ENCODE data around the gene FRMD1.

GRCh38 chr6:168115748-168116437, 36.9 kb upstream of the FRMD1 start:
- TF ChIP-seq NFIC (IDR thresholded peaks at IDR 0.05) (no peak), REST (IDR thresholded peaks at IDR 0.05; ENCODE audit: low read depth) (no peak), CREB1 (IDR thresholded peaks at IDR 0.05; ENCODE audit: low read depth) (no peak), TEAD4 (IDR thresholded peaks at IDR 0.05) (no peak), YY1 (IDR thresholded peaks at IDR 0.05; ENCODE audit: low read depth) (no peak), TAF1 (IDR thresholded peaks at IDR 0.05; ENCODE audit: low read depth) (no peak), FOXM1 (IDR thresholded peaks at IDR 0.05; ENCODE audit: borderline replicate concordance, low read depth) (no peak), RAD21 (IDR thresholded peaks at IDR 0.05; ENCODE audit: low read depth) (no peak), TCF12 (IDR thresholded peaks at IDR 0.05; ENCODE audit: low read depth) (no peak), USF1 (IDR thresholded peaks at IDR 0.05) (no peak), EP300 (IDR thresholded peaks at IDR 0.05; ENCODE audit: borderline replicate concordance) (no peak)

Measured in Ishikawa (cell line).